ENCODE results near the gene PLB1.

Gene PLB1

DNA sequence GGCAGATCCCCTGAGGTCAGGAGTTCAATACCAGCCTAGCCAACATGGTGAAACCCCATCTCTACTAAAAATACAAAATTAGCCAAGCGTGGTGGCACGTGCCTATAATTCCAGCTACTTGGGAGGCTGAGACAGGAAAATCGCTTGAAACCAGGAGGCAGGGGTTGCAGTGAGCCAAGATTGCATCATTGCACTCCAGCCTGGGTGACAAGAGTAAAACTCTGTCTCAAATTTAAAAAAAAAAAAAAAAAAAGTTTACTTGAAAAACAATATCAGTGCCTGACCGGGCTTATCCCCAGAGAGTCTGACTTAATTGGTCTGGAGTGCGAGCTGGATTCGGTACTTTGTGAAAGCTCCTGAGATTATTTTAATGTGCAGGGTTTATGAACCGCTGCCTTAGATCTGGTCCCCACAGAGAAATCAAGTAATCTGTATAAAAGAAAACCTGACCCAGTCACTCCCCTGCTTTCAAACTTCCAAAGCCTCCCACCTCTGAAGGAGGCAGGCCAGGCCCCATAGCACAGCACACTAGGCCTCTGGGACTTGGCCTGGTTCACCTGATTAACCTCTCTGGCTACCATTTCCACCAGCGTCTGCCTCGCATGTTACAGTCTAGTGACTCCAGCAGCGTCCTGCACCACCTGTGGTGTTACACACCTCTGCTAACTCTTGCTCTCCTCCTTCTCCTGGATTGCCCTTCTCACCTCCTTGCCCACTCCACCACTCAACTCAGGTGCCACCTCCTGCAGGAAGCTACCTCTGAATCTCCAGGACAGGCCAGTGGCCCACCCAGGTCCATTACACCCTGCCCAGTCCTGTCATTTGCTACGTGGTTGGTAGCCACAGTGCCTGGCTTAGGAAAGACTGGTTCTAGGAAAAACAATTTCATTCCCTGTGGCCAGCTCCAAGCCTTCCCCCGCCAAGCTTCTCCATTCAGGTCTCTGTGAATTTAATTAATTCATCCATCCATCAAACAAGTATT is 141.5 kb downstream of the PLB1 start:
- Histone ChIP-seq H3K27ac (no peak overlapping the region), H3K9me3 (ENCODE audit: low read depth, low read length) (no peaks in the 10 kb centered on the region), H3K36me3 (ENCODE audit: insufficient read depth, low read length) (no peaks in the 10 kb centered on the region), H3K4me3 (no peak overlapping the region), H3K9ac (ENCODE audit: insufficient read length) (no peak overlapping the region)
- no peak for DNase-seq (ENCODE audit: low read depth, low spot score)
- TF ChIP-seq EZH2 (IDR thresholded peaks at IDR 0.05) (no peak), FOXP2 (optimal IDR thresholded peaks at IDR 0.05; ENCODE audit: control extremely low read depth, extremely low read length, insufficient read depth) (no peak), POLR2AphosphoS5 (IDR thresholded peaks at IDR 0.05; ENCODE audit: borderline replicate concordance, low read depth, low read length) (no peak)

DNA sequence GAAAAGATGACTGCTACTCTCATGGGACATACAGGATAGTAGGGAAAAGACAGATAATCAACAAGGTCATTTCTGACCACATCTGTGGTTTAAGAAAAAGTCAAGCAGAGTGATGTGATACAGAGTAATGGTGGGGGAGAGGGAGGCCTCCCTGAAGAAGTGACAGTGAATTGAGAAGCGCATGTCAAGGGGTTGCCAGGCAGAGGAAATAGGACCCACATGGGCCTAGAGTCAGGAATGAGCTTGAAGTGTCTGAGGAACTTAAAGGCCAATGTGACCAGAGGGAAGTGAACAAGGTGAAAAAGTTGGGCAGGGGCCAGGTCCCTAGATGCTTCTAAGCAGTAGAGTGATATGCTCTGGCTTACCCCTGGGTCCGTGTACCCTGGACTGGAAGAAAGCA is 142.2 kb downstream of the PLB1 start:
- no peak for TF ChIP-seq FOXP2 (optimal IDR thresholded peaks at IDR 0.05; ENCODE audit: control extremely low read depth, extremely low read length, insufficient read depth)
- TF ChIP-seq EZH2 (IDR thresholded peaks at IDR 0.05): no peak
- no peak for TF ChIP-seq POLR2AphosphoS5 (IDR thresholded peaks at IDR 0.05; ENCODE audit: borderline replicate concordance, low read depth, low read length)
- H3K27ac ChIP-seq: no peak overlapping the region
- H3K4me3 ChIP-seq: no peak overlapping the region

GRCh38 chr2:28639092-28639691 is 143.3 kb downstream of the PLB1 start:
- TF ChIP-seq FOXP2 (optimal IDR thresholded peaks at IDR 0.05; ENCODE audit: control extremely low read depth, extremely low read length, insufficient read depth) (no peak), EZH2 (IDR thresholded peaks at IDR 0.05) (no peak), POLR2AphosphoS5 (IDR thresholded peaks at IDR 0.05; ENCODE audit: borderline replicate concordance, low read depth, low read length) (no peak)
- no peak for DNase-seq (ENCODE audit: low read depth, low spot score)
- Histone ChIP-seq H3K27ac (no peak overlapping the region), H3K9ac (ENCODE audit: insufficient read length) (no peak overlapping the region), H3K4me3 (no peak overlapping the region), H3K36me3 (ENCODE audit: insufficient read depth, low read length) (no peaks in the 10 kb centered on the region), H3K9me3 (ENCODE audit: low read depth, low read length) (no peaks in the 10 kb centered on the region)

More for the DNA sequence above, 142.2 kb downstream of the PLB1 start:
- no peak overlapping the region for H3K9ac ChIP-seq (ENCODE audit: insufficient read length)
- DNase-seq (ENCODE audit: low read depth, low spot score): no peak
- no peaks in the 10 kb centered on the region for H3K9me3 ChIP-seq (ENCODE audit: low read depth, low read length)
- no peaks in the 10 kb centered on the region for H3K36me3 ChIP-seq (ENCODE audit: insufficient read depth, low read length)

DNA sequence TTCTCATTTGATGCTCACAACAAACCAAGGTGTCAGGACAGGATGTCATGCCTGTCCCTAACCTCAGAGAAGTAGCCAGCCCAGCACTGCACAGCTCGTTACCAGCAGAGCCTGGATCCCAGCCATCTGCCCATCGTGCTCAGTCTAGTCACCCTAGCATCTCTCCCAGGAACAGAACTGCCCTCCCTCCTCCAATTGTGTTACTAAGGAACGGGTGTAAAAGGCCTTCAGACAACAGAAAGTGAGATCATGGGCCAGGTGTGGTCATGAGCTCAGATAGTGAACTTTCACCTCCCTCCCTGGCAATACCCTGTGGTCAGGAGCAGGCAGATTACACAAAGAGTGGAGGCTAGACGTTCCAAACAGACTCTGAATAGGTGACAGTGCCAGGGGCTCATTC is 144.0 kb downstream of the PLB1 start:
- Histone ChIP-seq H3K9me3 (ENCODE audit: low read depth, low read length) (no peaks in the 10 kb centered on the region), H3K27ac (no peak overlapping the region)
- no peak for DNase-seq (ENCODE audit: low read depth, low spot score)

GRCh38 chr2:28640260-28640907 is 144.5 kb downstream of the PLB1 start:
- H3K4me3 ChIP-seq: no peak overlapping the region
- H3K36me3 ChIP-seq (ENCODE audit: insufficient read depth, low read length): no peaks in the 10 kb centered on the region
- no peak overlapping the region for H3K27ac ChIP-seq
- no peak overlapping the region for H3K9ac ChIP-seq (ENCODE audit: insufficient read length)
- TF ChIP-seq POLR2AphosphoS5 (IDR thresholded peaks at IDR 0.05; ENCODE audit: borderline replicate concordance, low read depth, low read length) (no peak), EZH2 (IDR thresholded peaks at IDR 0.05) (no peak), FOXP2 (optimal IDR thresholded peaks at IDR 0.05; ENCODE audit: control extremely low read depth, extremely low read length, insufficient read depth) (no peak)
- DNase-seq (ENCODE audit: low read depth, low spot score): no peak
- no peaks in the 10 kb centered on the region for H3K9me3 ChIP-seq (ENCODE audit: low read depth, low read length)

More for the DNA sequence above, 144.0 kb downstream of the PLB1 start:
- Histone ChIP-seq H3K36me3 (ENCODE audit: insufficient read depth, low read length) (no peaks in the 10 kb centered on the region), H3K9ac (ENCODE audit: insufficient read length) (no peak overlapping the region), H3K4me3 (no peak overlapping the region)
- TF ChIP-seq EZH2 (IDR thresholded peaks at IDR 0.05): no peak
- no peak for TF ChIP-seq FOXP2 (optimal IDR thresholded peaks at IDR 0.05; ENCODE audit: control extremely low read depth, extremely low read length, insufficient read depth)
- TF ChIP-seq POLR2AphosphoS5 (IDR thresholded peaks at IDR 0.05; ENCODE audit: borderline replicate concordance, low read depth, low read length): no peak

GRCh38 chr2:28640908-28641300 is 145.0 kb downstream of the PLB1 start:
- DNase-seq (ENCODE audit: low read depth, low spot score): no peak
- no peaks in the 10 kb centered on the region for H3K9me3 ChIP-seq (ENCODE audit: low read depth, low read length)
- H3K36me3 ChIP-seq (ENCODE audit: insufficient read depth, low read length): no peaks in the 10 kb centered on the region
- no peak overlapping the region for H3K27ac ChIP-seq
- no peak overlapping the region for H3K4me3 ChIP-seq
- TF ChIP-seq POLR2AphosphoS5 (IDR thresholded peaks at IDR 0.05; ENCODE audit: borderline replicate concordance, low read depth, low read length) (no peak), FOXP2 (optimal IDR thresholded peaks at IDR 0.05; ENCODE audit: control extremely low read depth, extremely low read length, insufficient read depth) (no peak), EZH2 (IDR thresholded peaks at IDR 0.05) (no peak)
- H3K9ac ChIP-seq (ENCODE audit: insufficient read length): no peak overlapping the region

DNA sequence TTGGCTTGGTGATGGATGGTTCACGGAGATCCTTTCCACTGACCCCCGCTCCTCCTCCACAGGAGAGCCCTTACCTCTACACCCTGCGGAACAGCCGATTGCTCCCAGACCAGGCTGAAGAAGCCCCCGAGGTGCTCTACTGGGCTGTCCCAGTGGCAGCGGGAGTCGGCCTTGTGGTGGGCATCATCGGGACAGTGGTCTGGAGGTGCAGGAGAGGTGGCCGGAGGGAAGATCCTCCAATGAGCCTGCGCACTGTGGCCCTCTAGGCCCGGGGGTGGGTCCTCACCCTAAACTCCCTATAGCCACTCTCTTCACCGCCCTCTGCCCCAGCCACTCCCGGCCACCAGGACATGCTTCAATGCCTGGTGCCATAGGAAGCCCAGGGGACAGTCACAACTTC is 146.9 kb downstream of the PLB1 start:
- no peak overlapping the region for H3K4me3 ChIP-seq
- no peak for DNase-seq (ENCODE audit: low read depth, low spot score)
- H3K36me3 ChIP-seq (ENCODE audit: insufficient read depth, low read length): no peaks in the 10 kb centered on the region
- no peak overlapping the region for H3K9ac ChIP-seq (ENCODE audit: insufficient read length)
- no peak overlapping the region for H3K27ac ChIP-seq
- no peaks in the 10 kb centered on the region for H3K9me3 ChIP-seq (ENCODE audit: low read depth, low read length)
- TF ChIP-seq POLR2AphosphoS5 (IDR thresholded peaks at IDR 0.05; ENCODE audit: borderline replicate concordance, low read depth, low read length): no peak
- TF ChIP-seq EZH2 (IDR thresholded peaks at IDR 0.05): no peak
- no peak for TF ChIP-seq FOXP2 (optimal IDR thresholded peaks at IDR 0.05; ENCODE audit: control extremely low read depth, extremely low read length, insufficient read depth)

- H3K9me3 ChIP-seq (ENCODE audit: low read depth, low read length): no peaks in the 10 kb centered on the region
- H3K4me3 ChIP-seq: peak overlapping the region; percentile 43; the same call in 1 of the 2 replicates
- H3K27ac ChIP-seq: peak overlapping the region; percentile 40; the same call in 1 of the 2 replicates
- no peak for DNase-seq (ENCODE audit: low read depth, low spot score)
- TF ChIP-seq POLR2AphosphoS5 (IDR thresholded peaks at IDR 0.05; ENCODE audit: borderline replicate concordance, low read depth, low read length) (no peak), FOXP2 (optimal IDR thresholded peaks at IDR 0.05; ENCODE audit: control extremely low read depth, extremely low read length, insufficient read depth) (no peak)
- H3K9ac ChIP-seq (ENCODE audit: insufficient read length): peak overlapping the region; percentile 34
- H3K36me3 ChIP-seq (ENCODE audit: insufficient read depth, low read length): no peaks in the 10 kb centered on the region
Observed at GRCh38 chr2:28643327-28643726, 147.5 kb downstream of the PLB1 start.
